Esophagus muscularis mucosa (tissue), 3 donors: Measurements from ENCODE around the gene DAAM1.

Source experiments
- CTCF ChIP-seq, 3 experiments: fragments of 200-600 bp in 2 of 3; fragments of 450-650 bp in 1 of 3; sonication (generic) in 2 of 3; IDR thresholded peaks; one replicate each; pipeline ENCODE4 v1.5.1; 2017 to 2019; ENCODE audit warnings: antibody characterized with exemption in 3 of 3, mild to moderate bottlenecking in 2 of 3, moderate library complexity in 1 of 3
- POLR2AphosphoS5 ChIP-seq, 2 donors: sonication (generic); formaldehyde crosslinking; IDR thresholded peaks; one replicate each; pipeline ENCODE4 v1.6.1; 2017; ENCODE audit warnings: antibody characterized with exemption in 2 of 2

GRCh38 chr14:59197695-59198262 is 9.3 kb downstream of the DAAM1 start:
- TF ChIP-seq CTCF (IDR thresholded peaks at IDR 0.05) (no peak), POLR2AphosphoS5 (IDR thresholded peaks at IDR 0.05) (no peak)
